ENCODE data around the gene EAF2.
"Not testable (repeated sequence)": the region's sequence is repeated elsewhere in the genome, so short reads cannot be mapped to it uniquely, and the experiment has no call there.

Gene EAF2

GRCh38 chr3:121834671-121835464 lies at the start of gene EAF2, which contains the start of gene IQCB1:
TSS of gene EAF2 (plus strand) at chr3:121835209. CDS start at chr3:121835286, 77 bp downstream.
TSS of gene IQCB1 (minus strand) at chr3:121835060. CDS start at chr3:121828960, 6,100 bp downstream.
- DNase-seq (ENCODE audit: low spot score), result peak; percentile 96

- DNase-seq (ENCODE audit: low spot score), result no peak
Measured at GRCh38 chr3:121786485-121786884, 48.5 kb upstream of the EAF2 start.

- DNase-seq (ENCODE audit: low spot score), result no peak
Measured at GRCh38 chr3:121793078-121793477, 41.9 kb upstream of the EAF2 start.

- no peak for DNase-seq (ENCODE audit: low spot score)
Measured at GRCh38 chr3:121794264-121794983, 40.6 kb upstream of the EAF2 start.

GRCh38 chr3:121796970-121797369 lies 38.0 kb upstream of the EAF2 start:
- no peak for DNase-seq (ENCODE audit: low spot score)

- DNase-seq (ENCODE audit: low spot score), result no peak
Measured at GRCh38 chr3:121800906-121801305, 34.1 kb upstream of the EAF2 start.

- DNase-seq (ENCODE audit: low spot score), result peak; percentile 4
Measured at GRCh38 chr3:121803771-121804320, 31.2 kb upstream of the EAF2 start.

- no peak for DNase-seq (ENCODE audit: low spot score)
Measured at GRCh38 chr3:121809249-121809648, 25.8 kb upstream of the EAF2 start.

GRCh38 chr3:121817753-121818152 lies 17.3 kb upstream of the EAF2 start:
- no peak for DNase-seq (ENCODE audit: low spot score)

GRCh38 chr3:121818578-121818977 lies 16.4 kb upstream of the EAF2 start:
- DNase-seq (ENCODE audit: low spot score), result no peak

GRCh38 chr3:121819236-121819635 lies 15.8 kb upstream of the EAF2 start:
- DNase-seq (ENCODE audit: low spot score), result no peak

- no peak for DNase-seq (ENCODE audit: low spot score)
Measured at GRCh38 chr3:121821421-121822199, 13.4 kb upstream of the EAF2 start.

- DNase-seq (ENCODE audit: low spot score), result no peak
Measured at GRCh38 chr3:121822973-121823372, 12.0 kb upstream of the EAF2 start.

- peak; percentile 2 for DNase-seq (ENCODE audit: low spot score)
Measured at GRCh38 chr3:121834157-121834670, 795 bp upstream of the EAF2 start.

- DNase-seq (ENCODE audit: low spot score), result peak; percentile 16
Measured at GRCh38 chr3:121835465-121835801, 424 bp downstream of the EAF2 start.

- no peak for DNase-seq (ENCODE audit: low spot score)
Measured at GRCh38 chr3:121836064-121836463, 1.1 kb downstream of the EAF2 start.

GRCh38 chr3:121836481-121836880 lies 1.5 kb downstream of the EAF2 start:
- DNase-seq (ENCODE audit: low spot score), result no peak

GRCh38 chr3:121839962-121840361 lies 5.0 kb downstream of the EAF2 start:
- DNase-seq (ENCODE audit: low spot score), result no peak

- DNase-seq (ENCODE audit: low spot score), result no peak
Measured at GRCh38 chr3:121844892-121845291, 9.9 kb downstream of the EAF2 start.

- no peak for DNase-seq (ENCODE audit: low spot score)
Measured at GRCh38 chr3:121852256-121852655, 17.2 kb downstream of the EAF2 start.

GRCh38 chr3:121855555-121855954 lies 20.5 kb downstream of the EAF2 start:
- no peak for DNase-seq (ENCODE audit: low spot score)

GRCh38 chr3:121857778-121858177 lies 22.8 kb downstream of the EAF2 start:
- not testable (repeated sequence) for DNase-seq (ENCODE audit: low spot score)

All from LoVo (cell line).